Thyroid gland (tissue), 4 donors: ENCODE data around the gene TPCN2.

ENCODE experiments used
- POLR2A ChIP-seq, 2 donors: fragments of 450-650 bp; IDR thresholded peaks; one replicate each; pipeline ENCODE4 v1.6.1; 2017; ENCODE audit warnings: antibody characterized with exemption in 2 of 2, mild to moderate bottlenecking in 2 of 2, moderate library complexity in 1 of 2
- TF ChIP-seq, protein P1 (sequence below), 6 experiments: fragments of 200-600 bp in 3 of 6; fragments of 450-650 bp in 3 of 6; sonication (generic) in 3 of 6; IDR thresholded peaks; one replicate each; pipeline ENCODE4 v1.5.1; 2016 to 2019; ENCODE audit warnings: antibody characterized with exemption in 6 of 6, mild to moderate bottlenecking in 2 of 6, inconsistent platforms in 1 of 6, moderate library complexity in 1 of 6

DNA sequence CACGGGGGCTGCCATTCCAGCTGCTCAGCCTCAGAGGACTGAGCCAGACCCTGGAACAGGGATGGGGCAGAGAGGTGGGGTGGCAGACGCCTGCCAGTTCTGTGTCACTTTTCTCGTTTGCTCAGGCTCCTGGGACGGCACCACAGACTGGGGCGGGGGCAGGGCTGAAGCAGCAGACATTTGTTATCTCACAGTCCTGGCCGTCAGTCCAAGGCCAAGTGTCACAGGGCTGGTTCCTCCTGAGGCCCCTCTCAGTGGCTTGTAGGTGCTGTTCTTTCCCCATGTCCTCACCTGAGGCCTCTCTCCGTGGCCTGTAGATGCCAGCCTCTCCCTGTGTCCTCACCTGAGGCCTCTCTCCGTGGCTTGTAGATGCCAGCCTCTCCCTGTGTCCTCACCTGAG is 24.7 kb downstream of the TPCN2 start:
- TF ChIP-seq, protein P1, sequence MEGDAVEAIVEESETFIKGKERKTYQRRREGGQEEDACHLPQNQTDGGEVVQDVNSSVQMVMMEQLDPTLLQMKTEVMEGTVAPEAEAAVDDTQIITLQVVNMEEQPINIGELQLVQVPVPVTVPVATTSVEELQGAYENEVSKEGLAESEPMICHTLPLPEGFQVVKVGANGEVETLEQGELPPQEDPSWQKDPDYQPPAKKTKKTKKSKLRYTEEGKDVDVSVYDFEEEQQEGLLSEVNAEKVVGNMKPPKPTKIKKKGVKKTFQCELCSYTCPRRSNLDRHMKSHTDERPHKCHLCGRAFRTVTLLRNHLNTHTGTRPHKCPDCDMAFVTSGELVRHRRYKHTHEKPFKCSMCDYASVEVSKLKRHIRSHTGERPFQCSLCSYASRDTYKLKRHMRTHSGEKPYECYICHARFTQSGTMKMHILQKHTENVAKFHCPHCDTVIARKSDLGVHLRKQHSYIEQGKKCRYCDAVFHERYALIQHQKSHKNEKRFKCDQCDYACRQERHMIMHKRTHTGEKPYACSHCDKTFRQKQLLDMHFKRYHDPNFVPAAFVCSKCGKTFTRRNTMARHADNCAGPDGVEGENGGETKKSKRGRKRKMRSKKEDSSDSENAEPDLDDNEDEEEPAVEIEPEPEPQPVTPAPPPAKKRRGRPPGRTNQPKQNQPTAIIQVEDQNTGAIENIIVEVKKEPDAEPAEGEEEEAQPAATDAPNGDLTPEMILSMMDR (IDR thresholded peaks at IDR 0.05) = no peak
- no peak for TF ChIP-seq POLR2A (IDR thresholded peaks at IDR 0.05)
